Stimulated activated CD4-positive, alpha-beta T cell treated with anti-CD3 and anti-CD28 coated beads, Interleukin-4, amount 100 ng/mL, for 48 hours (primary cell): ENCODE measurements around the gene TFEC.
"Not testable (repeated sequence)": the region's sequence is repeated elsewhere in the genome, so short reads cannot be mapped to it uniquely, and the experiment has no call there.

Experiments
- DNase-seq, 2 donors: peaks; one replicate each; pipeline ENCODE4 v3.0.0-alpha.2; 2020; ENCODE audit warnings: low read depth in 2 of 2

Gene TFEC

GRCh38 chr7:115929736-115930135, 100.8 kb downstream of the TFEC start:
- not testable (repeated sequence) for DNase-seq

GRCh38 chr7:115924411-115924810, 106.2 kb downstream of the TFEC start:
- DNase-seq, result no peak

- DNase-seq, result no peak
These were observed 110.2 kb downstream of the TFEC start for GRCh38 chr7:115920367-115920766.

GRCh38 chr7:115914951-115915350, 115.6 kb downstream of the TFEC start:
- no peak for DNase-seq

- DNase-seq, result no peak
These were observed 119.1 kb downstream of the TFEC start for GRCh38 chr7:115911465-115911864.

GRCh38 chr7:115910541-115911164, 119.9 kb downstream of the TFEC start:
- no peak for DNase-seq

- no peak for DNase-seq
These were observed 123.8 kb downstream of the TFEC start for GRCh38 chr7:115906731-115907130.

GRCh38 chr7:115889669-115889984, 140.9 kb downstream of the TFEC start:
- no peak for DNase-seq

- DNase-seq, result no peak
These were observed 141.4 kb downstream of the TFEC start for GRCh38 chr7:115888981-115889668.

GRCh38 chr7:115885550-115885949, 145.0 kb downstream of the TFEC start:
- DNase-seq, result no peak
